Measurements from ENCODE around the gene RPP38.

GRCh38 chr10:15124190-15124589, 27.0 kb downstream of the RPP38 start:
- TF ChIP-seq, protein P1, sequence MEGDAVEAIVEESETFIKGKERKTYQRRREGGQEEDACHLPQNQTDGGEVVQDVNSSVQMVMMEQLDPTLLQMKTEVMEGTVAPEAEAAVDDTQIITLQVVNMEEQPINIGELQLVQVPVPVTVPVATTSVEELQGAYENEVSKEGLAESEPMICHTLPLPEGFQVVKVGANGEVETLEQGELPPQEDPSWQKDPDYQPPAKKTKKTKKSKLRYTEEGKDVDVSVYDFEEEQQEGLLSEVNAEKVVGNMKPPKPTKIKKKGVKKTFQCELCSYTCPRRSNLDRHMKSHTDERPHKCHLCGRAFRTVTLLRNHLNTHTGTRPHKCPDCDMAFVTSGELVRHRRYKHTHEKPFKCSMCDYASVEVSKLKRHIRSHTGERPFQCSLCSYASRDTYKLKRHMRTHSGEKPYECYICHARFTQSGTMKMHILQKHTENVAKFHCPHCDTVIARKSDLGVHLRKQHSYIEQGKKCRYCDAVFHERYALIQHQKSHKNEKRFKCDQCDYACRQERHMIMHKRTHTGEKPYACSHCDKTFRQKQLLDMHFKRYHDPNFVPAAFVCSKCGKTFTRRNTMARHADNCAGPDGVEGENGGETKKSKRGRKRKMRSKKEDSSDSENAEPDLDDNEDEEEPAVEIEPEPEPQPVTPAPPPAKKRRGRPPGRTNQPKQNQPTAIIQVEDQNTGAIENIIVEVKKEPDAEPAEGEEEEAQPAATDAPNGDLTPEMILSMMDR (IDR thresholded peaks at IDR 0.05 in 8 of 11, conservative IDR thresholded peaks at IDR 0.05 in 3 of 11) = no peak
- TF ChIP-seq POLR2AphosphoS5 (IDR thresholded peaks at IDR 0.05) (no peak), POLR2A (IDR thresholded peaks at IDR 0.05) (no peak)
